Iris pigment epithelial cell (primary cell): ENCODE measurements around the gene PLEKHG4.

ENCODE experiments used
- DNase-seq: peaks from one replicate; pipeline ENCODE4 v3.0.0-alpha.2; 2011; ENCODE audit warnings: low read depth

PLEKHG4 gene

DNA sequence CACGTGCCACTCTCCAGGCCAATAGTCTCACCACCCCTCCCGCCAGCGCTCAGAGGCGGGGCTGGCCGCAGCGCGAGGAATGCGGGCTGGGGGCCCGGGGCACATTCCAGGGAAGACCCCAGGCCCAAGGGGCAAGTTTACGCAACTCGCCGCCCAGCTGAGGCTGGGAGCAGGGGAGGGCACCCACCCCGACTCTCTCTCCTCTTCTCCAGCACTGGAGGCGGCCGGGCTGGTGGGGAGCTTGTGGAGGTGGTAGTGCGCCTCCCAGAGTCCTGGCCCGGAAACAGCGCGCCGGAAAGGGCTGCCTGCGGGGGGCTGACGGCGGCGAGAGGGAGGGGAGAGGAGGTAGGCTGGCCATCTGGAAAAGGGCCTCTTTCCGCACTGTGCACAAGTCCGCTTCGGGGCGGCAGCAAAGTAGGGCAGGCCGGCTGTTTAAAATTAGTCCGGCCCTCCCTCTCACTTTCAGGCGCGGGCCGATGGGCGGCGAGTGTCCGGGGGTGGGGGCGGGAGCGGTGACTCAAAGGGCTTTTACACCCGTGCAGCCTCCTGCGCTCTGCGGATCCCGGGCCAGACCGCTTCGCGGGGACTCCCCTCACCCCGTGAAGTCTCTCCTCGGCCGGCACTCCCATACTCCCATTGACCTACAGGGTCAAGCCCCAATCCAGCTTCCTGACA is 33.1 kb upstream of the PLEKHG4 start:
- DNase-seq: peak; percentile 92

- no peak for DNase-seq
Measured at GRCh38 chr16:67246756-67247191, 32.6 kb upstream of the PLEKHG4 start.

- DNase-seq: peak; percentile 96
Measured at GRCh38 chr16:67247192-67248072, 31.9 kb upstream of the PLEKHG4 start, which contains the start of gene FHOD1. Gene FHOD1, minus strand, starts transcription at chr16:67247481. Its CDS starts 71 bp downstream, at chr16:67247410.

- DNase-seq: no peak
Measured at GRCh38 chr16:67248073-67248400, 31.3 kb upstream of the PLEKHG4 start.

GRCh38 chr16:67248401-67249177 is 30.7 kb upstream of the PLEKHG4 start, which contains the start of gene SLC9A5:
Gene SLC9A5, plus strand, starts transcription at chr16:67248979. Its CDS starts 36 bp downstream, at chr16:67249015.
- DNase-seq: no peak

DNA sequence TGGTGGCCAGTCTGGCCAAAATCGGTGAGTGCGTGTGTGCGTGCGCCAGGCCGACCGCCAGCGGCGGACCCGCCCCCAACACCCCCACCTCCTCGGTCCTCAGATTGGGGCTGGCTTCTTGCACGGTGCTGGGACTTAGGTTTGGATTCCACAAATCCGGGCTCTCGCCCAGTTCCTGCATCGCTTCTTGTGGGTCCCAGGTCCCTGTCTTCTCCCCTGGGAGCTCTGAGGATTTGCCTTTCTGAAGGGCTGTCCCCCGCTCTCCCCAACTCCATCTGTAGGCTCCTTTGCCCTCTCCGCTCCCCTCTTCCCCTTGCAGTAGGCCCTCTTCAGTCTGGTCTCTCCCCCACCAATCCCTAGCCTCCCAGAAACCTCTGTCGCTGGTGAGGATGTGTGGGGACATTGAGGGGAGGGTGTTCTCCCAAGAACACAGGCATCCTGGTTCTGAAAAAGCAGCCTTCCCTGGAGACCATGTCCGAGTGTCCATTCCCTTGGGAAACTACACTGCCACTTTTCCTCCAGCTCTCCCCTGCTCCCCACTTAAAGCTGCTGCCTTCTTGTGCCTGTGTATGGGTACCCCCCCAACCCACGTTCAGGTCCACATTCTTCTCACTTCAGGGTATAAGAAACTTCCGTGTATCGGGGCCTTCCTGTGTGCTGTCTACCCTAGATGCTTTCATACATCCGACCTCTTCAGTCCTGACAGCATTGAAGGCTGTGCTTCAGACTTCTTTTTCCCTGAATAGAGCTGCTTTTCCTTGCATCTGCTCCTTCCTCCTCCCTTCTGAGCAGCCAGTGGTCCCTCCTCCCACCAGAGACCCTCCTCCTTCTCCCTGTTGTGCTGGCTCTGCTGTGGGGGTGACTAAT is 29.9 kb upstream of the PLEKHG4 start:
- no peak for DNase-seq

GRCh38 chr16:67250045-67250327 is 29.3 kb upstream of the PLEKHG4 start:
- no peak for DNase-seq

- DNase-seq: no peak
Measured at GRCh38 chr16:67252609-67253497, 26.5 kb upstream of the PLEKHG4 start.

- no peak for DNase-seq
Measured at GRCh38 chr16:67254801-67255552, 24.4 kb upstream of the PLEKHG4 start.

DNA sequence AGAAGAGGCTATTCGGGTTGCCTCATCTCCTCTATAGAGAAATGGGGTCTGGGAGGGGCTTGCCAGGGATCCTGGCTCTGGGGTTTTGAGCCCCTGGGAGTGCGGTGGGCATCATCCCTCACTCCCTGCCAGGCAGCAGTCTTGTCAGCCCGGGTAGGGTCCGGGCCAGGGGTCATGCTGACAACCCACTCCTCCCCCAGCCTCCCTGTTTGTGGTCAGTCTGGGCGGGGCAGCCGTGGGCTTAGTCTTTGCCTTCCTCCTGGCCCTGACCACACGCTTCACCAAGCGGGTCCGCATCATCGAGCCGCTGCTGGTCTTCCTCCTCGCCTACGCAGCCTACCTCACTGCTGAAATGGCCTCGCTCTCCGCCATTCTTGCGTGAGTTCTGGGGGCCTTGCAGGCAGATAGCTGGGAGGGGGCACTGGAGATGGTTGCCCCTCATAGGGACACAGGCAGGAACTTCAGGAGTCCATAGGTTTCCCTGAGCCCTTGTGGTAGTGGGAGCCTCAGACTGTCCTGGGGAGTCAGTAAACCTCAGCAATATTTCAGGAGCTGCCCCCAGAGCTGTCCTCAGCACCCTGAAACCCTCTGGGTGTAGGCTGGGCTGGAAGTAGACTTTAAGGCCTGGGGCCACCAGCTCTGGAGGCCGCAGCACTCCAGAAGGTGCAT is 23.6 kb upstream of the PLEKHG4 start:
- DNase-seq: no peak

- DNase-seq: no peak
Measured at GRCh38 chr16:67256701-67257230, 22.6 kb upstream of the PLEKHG4 start.

- DNase-seq: no peak
Measured at GRCh38 chr16:67257486-67258160, 21.7 kb upstream of the PLEKHG4 start.

DNA sequence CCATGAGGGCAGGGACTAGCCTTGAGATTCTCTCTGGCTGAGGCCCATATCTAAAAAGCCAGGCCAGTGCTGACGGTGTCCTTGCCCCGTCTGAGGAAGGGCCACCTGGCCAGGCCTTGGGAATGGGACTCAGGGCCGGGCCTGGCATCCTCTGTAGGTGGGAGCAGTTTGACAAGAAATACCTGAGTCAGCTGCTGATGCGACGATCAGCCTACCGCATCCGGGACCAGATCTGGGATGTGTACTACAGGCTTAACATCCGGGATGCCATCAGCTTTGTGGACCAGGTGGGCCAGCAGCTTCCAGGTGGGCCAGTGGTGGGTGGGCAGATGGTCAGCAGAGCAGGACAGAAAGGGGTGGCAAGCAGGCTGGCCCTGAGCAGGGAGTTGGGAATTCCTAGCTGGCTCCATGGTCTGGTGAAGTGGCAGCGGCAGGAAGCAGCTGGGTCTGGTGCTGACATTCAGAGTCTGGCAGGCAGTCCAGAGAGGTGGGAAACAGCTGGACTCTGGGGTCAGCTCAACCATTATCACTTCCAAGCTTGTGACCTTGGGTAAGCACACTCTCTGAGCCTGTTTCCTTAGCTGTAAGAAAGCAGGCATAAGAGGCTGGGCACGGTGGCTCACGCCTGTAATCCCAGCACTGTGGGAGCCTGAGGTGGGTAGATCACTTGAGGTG is 21.0 kb upstream of the PLEKHG4 start:
- DNase-seq: no peak

GRCh38 chr16:67259705-67260104 is 19.6 kb upstream of the PLEKHG4 start:
- no peak for DNase-seq

DNA sequence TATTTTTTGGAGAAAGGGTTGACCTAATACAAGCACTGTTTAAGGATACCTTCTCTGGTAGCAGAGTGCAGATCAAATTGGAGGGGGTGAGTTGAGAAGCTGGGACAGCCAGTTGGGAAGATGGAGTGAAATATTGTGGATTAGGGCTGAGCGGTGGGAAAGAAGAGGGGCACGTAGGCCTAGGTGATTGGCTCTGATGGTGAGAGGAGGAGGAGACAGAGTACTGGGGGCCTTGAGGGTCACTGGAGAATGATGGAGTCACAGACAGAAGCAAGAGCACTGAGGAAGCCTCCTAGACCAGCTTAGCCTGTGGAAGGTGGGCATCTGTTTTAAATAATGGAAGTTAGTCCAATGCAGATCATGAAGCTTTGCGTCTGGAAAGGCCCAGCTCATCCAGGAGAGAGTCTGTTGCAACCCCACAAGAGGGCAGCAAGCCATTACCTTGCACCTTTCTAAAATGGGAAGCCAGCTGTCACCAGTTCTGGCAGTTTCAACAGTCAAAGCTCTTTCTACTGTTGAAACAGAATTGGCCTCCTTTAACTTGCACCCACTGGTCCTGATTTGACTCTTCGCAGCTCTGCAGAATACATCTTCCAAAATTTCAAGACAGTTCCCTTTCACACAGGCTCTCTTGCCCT is 18.8 kb upstream of the PLEKHG4 start:
- DNase-seq: peak; percentile 58

- no peak for DNase-seq
Measured at GRCh38 chr16:67263201-67263600, 16.1 kb upstream of the PLEKHG4 start.

DNA sequence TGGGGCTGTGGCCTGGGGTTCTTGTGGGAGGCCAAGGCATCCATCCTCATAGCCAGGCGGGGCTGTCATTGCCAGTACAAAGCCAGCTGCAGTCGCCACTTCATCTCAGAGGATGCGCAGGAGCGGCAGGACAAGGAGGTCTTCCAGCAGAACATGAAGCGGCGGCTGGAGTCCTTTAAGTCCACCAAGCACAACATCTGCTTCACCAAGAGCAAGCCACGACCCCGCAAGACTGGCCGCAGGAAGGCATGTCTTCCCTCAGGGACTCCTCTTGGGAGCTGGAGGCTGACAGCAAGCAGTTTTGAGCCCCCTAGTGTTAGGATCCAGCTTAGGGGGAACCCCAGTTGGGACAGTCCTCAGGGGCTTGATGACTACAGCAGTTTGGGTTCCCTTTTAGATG is 15.1 kb upstream of the PLEKHG4 start:
- DNase-seq: no peak
